ENCODE measurements around the gene BMP2K. TPM values are rescaled to one million over a fixed set of nuclear protein-coding genes. Genes with fewer than 3 reads are reported as not detected.
A peak's percentile ranks its signal among the peaks of the same experiment; 100 is the strongest.

Gene BMP2K
- total RNA-seq (2014; rRNA removed; shearing (Covaris generic); ENCODE audit: low replicate concordance): 3.5 and 4.9 TPM in 2 replicates

DNA sequence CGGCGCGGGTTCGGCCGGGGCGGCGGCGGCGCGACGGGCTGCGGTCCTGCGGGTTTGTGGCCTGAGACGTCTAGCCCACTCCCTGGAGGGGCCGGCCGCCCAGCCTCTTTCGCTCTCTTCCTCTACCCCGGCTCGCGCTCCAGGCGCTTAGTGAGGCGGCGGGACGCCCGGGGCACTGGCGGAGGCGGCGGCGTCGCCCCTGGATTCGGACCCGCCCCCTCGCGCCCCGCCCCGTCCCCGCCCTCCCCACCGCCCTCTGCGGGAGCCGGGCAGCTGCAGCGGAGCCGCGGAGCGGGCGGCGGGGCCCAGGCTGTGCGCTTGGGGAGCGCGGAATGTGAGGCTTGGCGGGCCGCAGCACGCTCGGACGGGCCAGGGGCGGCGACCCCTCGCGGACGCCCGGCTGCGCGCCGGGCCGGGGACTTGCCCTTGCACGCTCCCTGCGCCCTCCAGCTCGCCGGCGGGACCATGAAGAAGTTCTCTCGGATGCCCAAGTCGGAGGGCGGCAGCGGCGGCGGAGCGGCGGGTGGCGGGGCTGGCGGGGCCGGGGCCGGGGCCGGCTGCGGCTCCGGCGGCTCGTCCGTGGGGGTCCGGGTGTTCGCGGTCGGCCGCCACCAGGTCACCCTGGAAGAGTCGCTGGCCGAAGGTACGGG is at the start of gene BMP2K:
BMP2K (plus strand) TSS at position 272 of the 650 bp plus-strand sequence; CDS start at position 466, 194 bp downstream.
- Histone ChIP-seq H3K4me1 (ENCODE audit: low read length) (peaks cover 15% of the 10 kb centered on the region), H2AFZ (ENCODE audit: low read length) (peak within 1 kb of the TSS; percentile 30), H3K9ac (ENCODE audit: low read length) (peak within 1 kb of the TSS; percentile 84), H3K79me2 (ENCODE audit: low read length) (no peaks in the 10 kb centered on the region), H3K4me3 (ENCODE audit: low read length) (peak within 1 kb of the TSS; percentile 77), H3K36me3 (ENCODE audit: insufficient read depth, low read length) (no peaks in the 10 kb centered on the region), H3K4me2 (ENCODE audit: low read depth, low read length, poor library complexity, severe bottlenecking) (peak within 1 kb of the TSS; percentile 75), H3K9me2 (replicated peaks; ENCODE audit: insufficient read depth, low read length) (no peaks in the 10 kb centered on the region), H3K27me3 (ENCODE audit: low read length) (no peaks in the 10 kb centered on the region), H4K20me1 (ENCODE audit: insufficient read depth, low read depth, low read length) (no peaks in the 10 kb centered on the region), H3K27ac (ENCODE audit: low read length) (no peak within 1 kb of the TSS), H3K9me3 (ENCODE audit: low read length) (no peaks in the 10 kb centered on the region)
- peak; percentile 80 for DNase-seq

DNA sequence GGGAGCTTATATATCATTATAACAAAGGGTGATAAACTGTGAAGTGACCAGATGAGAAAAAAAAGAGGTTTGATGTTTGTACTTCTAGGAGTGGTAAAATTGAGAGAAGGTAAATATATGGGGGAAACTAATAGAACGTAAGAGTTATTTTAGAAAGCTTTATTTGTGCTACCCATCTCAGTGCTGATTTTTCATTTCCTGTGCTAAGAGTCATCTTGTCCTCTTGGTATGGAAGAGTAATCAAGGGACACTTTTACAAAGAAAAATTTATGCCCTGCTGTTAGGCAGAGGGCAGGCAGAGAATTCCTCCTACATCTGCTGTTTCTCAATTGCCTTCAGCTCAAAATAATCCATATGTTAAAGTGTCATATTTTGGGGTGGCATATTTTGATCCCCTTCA is 49.6 kb upstream of the BMP2K start:
- H3K36me3 ChIP-seq (ENCODE audit: insufficient read depth, low read length): no peaks in the 10 kb centered on the region
- no peaks in the 10 kb centered on the region for H4K20me1 ChIP-seq (ENCODE audit: insufficient read depth, low read depth, low read length)
- H3K27me3 ChIP-seq (ENCODE audit: low read length): no peaks in the 10 kb centered on the region
- H3K9me2 ChIP-seq (replicated peaks; ENCODE audit: insufficient read depth, low read length): no peaks in the 10 kb centered on the region
- H3K4me2 ChIP-seq (ENCODE audit: low read depth, low read length, poor library complexity, severe bottlenecking): no peak overlapping the region
- no peak overlapping the region for H3K9ac ChIP-seq (ENCODE audit: low read length)
- no peak overlapping the region for H3K4me3 ChIP-seq (ENCODE audit: low read length)
- H2AFZ ChIP-seq (ENCODE audit: low read length): no peak overlapping the region
- H3K27ac ChIP-seq (ENCODE audit: low read length): no peak overlapping the region
- H3K9me3 ChIP-seq (ENCODE audit: low read length): no peaks in the 10 kb centered on the region
- no peaks in the 10 kb centered on the region for H3K4me1 ChIP-seq (ENCODE audit: low read length)
- DNase-seq: no peak
- H3K79me2 ChIP-seq (ENCODE audit: low read length): no peaks in the 10 kb centered on the region

DNA sequence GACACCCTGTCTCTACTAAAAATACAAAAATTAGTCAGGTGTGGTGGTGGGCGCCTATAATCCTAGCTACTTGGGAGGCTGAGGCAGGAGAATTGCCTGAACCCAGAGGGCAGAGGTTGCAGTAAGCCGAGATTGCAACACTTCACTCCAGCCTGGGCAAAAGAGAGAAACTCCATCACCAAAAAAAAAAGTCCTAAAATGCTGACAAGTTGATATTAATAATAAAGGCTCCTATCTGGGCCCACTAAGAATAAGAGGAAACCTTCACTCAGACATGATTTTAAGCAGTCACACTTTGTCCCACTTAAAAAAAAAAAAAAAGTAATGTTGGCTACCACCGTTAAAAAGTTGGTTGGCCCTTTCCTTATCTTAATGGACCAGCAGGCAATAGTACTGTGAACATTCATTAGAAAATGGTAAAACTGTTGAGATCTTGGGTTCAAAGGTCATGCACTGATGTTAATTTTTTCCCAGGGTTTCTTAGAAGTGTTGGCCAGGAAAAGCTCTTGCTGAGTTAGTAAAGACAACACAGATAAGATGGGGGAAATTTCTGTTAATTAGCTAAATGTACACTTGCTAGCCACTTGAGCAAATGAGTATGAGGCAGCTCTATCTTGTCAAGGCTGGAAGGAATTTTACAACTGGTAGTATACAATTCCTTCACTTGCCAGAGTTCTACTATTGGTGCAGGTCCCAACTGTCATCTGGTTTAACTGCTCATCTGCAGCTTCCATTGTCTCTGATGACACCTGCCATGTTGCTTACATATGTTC is 43.6 kb upstream of the BMP2K start:
- H2AFZ ChIP-seq (ENCODE audit: low read length): no peak overlapping the region
- no peak for DNase-seq
- no peaks in the 10 kb centered on the region for H4K20me1 ChIP-seq (ENCODE audit: insufficient read depth, low read depth, low read length)
- no peaks in the 10 kb centered on the region for H3K9me2 ChIP-seq (replicated peaks; ENCODE audit: insufficient read depth, low read length)
- H3K9ac ChIP-seq (ENCODE audit: low read length): no peak overlapping the region
- no peak overlapping the region for H3K4me2 ChIP-seq (ENCODE audit: low read depth, low read length, poor library complexity, severe bottlenecking)
- no peaks in the 10 kb centered on the region for H3K27me3 ChIP-seq (ENCODE audit: low read length)
- peaks cover 4% of the 10 kb centered on the region; the same call in 1 of the 2 replicates for H3K4me1 ChIP-seq (ENCODE audit: low read length)
- no peaks in the 10 kb centered on the region for H3K9me3 ChIP-seq (ENCODE audit: low read length)
- no peaks in the 10 kb centered on the region for H3K36me3 ChIP-seq (ENCODE audit: insufficient read depth, low read length)
- H3K27ac ChIP-seq (ENCODE audit: low read length): no peak overlapping the region
- H3K4me3 ChIP-seq (ENCODE audit: low read length): no peak overlapping the region
- H3K79me2 ChIP-seq (ENCODE audit: low read length): no peaks in the 10 kb centered on the region

GRCh38 chr4:78734441-78735162 is 41.5 kb upstream of the BMP2K start:
- no peaks in the 10 kb centered on the region for H4K20me1 ChIP-seq (ENCODE audit: insufficient read depth, low read depth, low read length)
- no peak for DNase-seq
- H3K9ac ChIP-seq (ENCODE audit: low read length): no peak overlapping the region
- no peaks in the 10 kb centered on the region for H3K9me2 ChIP-seq (replicated peaks; ENCODE audit: insufficient read depth, low read length)
- no peak overlapping the region for H3K4me3 ChIP-seq (ENCODE audit: low read length)
- H3K4me2 ChIP-seq (ENCODE audit: low read depth, low read length, poor library complexity, severe bottlenecking): no peak overlapping the region
- H2AFZ ChIP-seq (ENCODE audit: low read length): no peak overlapping the region
- H3K9me3 ChIP-seq (ENCODE audit: low read length): no peaks in the 10 kb centered on the region
- H3K27me3 ChIP-seq (ENCODE audit: low read length): no peaks in the 10 kb centered on the region
- no peaks in the 10 kb centered on the region for H3K79me2 ChIP-seq (ENCODE audit: low read length)
- H3K36me3 ChIP-seq (ENCODE audit: insufficient read depth, low read length): no peaks in the 10 kb centered on the region
- H3K27ac ChIP-seq (ENCODE audit: low read length): no peak overlapping the region
- peaks cover 4% of the 10 kb centered on the region; the same call in 1 of the 2 replicates for H3K4me1 ChIP-seq (ENCODE audit: low read length)

GRCh38 chr4:78735697-78736096 is 40.5 kb upstream of the BMP2K start:
- Histone ChIP-seq H3K36me3 (ENCODE audit: insufficient read depth, low read length) (no peaks in the 10 kb centered on the region), H2AFZ (ENCODE audit: low read length) (no peak overlapping the region), H3K79me2 (ENCODE audit: low read length) (no peaks in the 10 kb centered on the region), H3K9ac (ENCODE audit: low read length) (no peak overlapping the region), H3K4me3 (ENCODE audit: low read length) (no peak overlapping the region), H3K4me1 (ENCODE audit: low read length) (peaks cover 4% of the 10 kb centered on the region; the same call in 1 of the 2 replicates), H3K9me3 (ENCODE audit: low read length) (no peaks in the 10 kb centered on the region), H4K20me1 (ENCODE audit: insufficient read depth, low read depth, low read length) (no peaks in the 10 kb centered on the region), H3K9me2 (replicated peaks; ENCODE audit: insufficient read depth, low read length) (no peaks in the 10 kb centered on the region), H3K27ac (ENCODE audit: low read length) (no peak overlapping the region), H3K27me3 (ENCODE audit: low read length) (no peaks in the 10 kb centered on the region), H3K4me2 (ENCODE audit: low read depth, low read length, poor library complexity, severe bottlenecking) (no peak overlapping the region)
- DNase-seq: no peak

DNA sequence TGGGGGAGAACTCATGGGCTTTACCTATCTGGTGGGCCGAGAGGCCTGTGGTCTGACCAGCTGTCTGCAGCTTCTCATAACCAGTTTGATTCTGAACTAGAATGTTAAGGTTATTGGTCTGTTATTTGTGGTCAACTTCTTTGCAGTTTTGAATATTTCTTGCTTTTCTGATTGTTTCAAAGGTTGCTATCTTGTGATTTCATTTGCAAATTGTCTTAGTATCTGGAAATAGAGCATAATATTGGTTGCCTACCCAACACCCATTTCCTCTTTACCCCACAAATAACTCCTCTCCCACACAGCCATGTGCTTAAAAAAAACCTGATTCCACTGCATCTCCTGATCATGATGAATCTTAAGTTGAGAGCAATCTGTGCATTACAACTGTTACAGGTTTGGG is 39.1 kb upstream of the BMP2K start:
- no peak overlapping the region for H3K9ac ChIP-seq (ENCODE audit: low read length)
- H3K4me1 ChIP-seq (ENCODE audit: low read length): peaks cover 4% of the 10 kb centered on the region; the same call in 1 of the 2 replicates
- H3K9me3 ChIP-seq (ENCODE audit: low read length): no peaks in the 10 kb centered on the region
- no peak for DNase-seq
- H3K4me3 ChIP-seq (ENCODE audit: low read length): no peak overlapping the region
- no peaks in the 10 kb centered on the region for H3K9me2 ChIP-seq (replicated peaks; ENCODE audit: insufficient read depth, low read length)
- H3K27me3 ChIP-seq (ENCODE audit: low read length): no peaks in the 10 kb centered on the region
- H3K27ac ChIP-seq (ENCODE audit: low read length): no peak overlapping the region
- H3K4me2 ChIP-seq (ENCODE audit: low read depth, low read length, poor library complexity, severe bottlenecking): no peak overlapping the region
- H3K36me3 ChIP-seq (ENCODE audit: insufficient read depth, low read length): no peaks in the 10 kb centered on the region
- no peak overlapping the region for H2AFZ ChIP-seq (ENCODE audit: low read length)
- no peaks in the 10 kb centered on the region for H4K20me1 ChIP-seq (ENCODE audit: insufficient read depth, low read depth, low read length)
- no peaks in the 10 kb centered on the region for H3K79me2 ChIP-seq (ENCODE audit: low read length)

DNA sequence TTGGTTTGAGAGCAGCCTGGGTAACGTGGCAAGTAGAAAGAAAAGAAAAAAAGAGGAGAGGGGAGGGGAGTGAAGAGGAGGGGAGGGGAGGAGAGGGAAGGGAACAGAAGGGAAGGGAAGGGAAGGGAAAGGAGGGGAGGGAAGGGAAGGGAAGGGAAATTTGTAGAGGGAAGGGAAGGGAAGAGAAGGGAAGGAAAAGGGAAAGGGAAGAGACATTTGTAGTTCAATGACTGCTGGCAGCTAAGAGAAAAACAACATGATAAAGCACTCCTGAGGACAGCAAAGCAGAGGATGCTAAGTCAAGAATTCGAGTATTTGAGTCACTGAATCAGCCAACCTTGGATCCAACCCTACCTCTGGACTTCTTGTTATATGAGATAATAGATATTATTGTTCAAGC is 38.2 kb upstream of the BMP2K start:
- Histone ChIP-seq H4K20me1 (ENCODE audit: insufficient read depth, low read depth, low read length) (no peaks in the 10 kb centered on the region), H3K4me2 (ENCODE audit: low read depth, low read length, poor library complexity, severe bottlenecking) (no peak overlapping the region), H3K9ac (ENCODE audit: low read length) (no peak overlapping the region), H2AFZ (ENCODE audit: low read length) (no peak overlapping the region), H3K27me3 (ENCODE audit: low read length) (no peaks in the 10 kb centered on the region), H3K9me3 (ENCODE audit: low read length) (no peaks in the 10 kb centered on the region), H3K4me3 (ENCODE audit: low read length) (no peak overlapping the region), H3K27ac (ENCODE audit: low read length) (no peak overlapping the region), H3K4me1 (ENCODE audit: low read length) (peaks cover 4% of the 10 kb centered on the region; the same call in 1 of the 2 replicates), H3K9me2 (replicated peaks; ENCODE audit: insufficient read depth, low read length) (no peaks in the 10 kb centered on the region), H3K79me2 (ENCODE audit: low read length) (no peaks in the 10 kb centered on the region), H3K36me3 (ENCODE audit: insufficient read depth, low read length) (no peaks in the 10 kb centered on the region)
- DNase-seq: no peak

DNA sequence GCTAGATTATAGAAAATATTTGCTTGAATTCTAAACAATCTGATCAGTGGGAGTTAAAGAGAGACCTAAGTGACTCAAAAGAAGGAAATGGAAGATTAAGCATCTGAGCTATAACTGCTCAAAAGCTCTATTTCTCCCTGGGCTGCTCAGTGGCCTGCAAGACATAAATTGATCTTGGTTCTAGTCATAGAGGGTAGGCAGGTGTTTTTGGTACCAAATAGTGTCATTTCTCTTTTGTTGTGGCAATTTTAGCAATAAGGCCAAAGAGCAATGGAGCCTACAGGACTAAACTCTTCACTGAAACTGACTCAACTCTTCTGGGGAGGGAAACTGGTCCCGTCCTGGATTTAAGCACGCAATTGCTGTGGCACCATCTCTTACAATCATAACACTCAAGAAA is 33.9 kb upstream of the BMP2K start:
- H3K9me3 ChIP-seq (ENCODE audit: low read length): no peaks in the 10 kb centered on the region
- H3K4me2 ChIP-seq (ENCODE audit: low read depth, low read length, poor library complexity, severe bottlenecking): no peak overlapping the region
- no peaks in the 10 kb centered on the region for H4K20me1 ChIP-seq (ENCODE audit: insufficient read depth, low read depth, low read length)
- no peak for DNase-seq
- H2AFZ ChIP-seq (ENCODE audit: low read length): no peak overlapping the region
- no peaks in the 10 kb centered on the region for H3K36me3 ChIP-seq (ENCODE audit: insufficient read depth, low read length)
- no peaks in the 10 kb centered on the region for H3K9me2 ChIP-seq (replicated peaks; ENCODE audit: insufficient read depth, low read length)
- no peaks in the 10 kb centered on the region for H3K27me3 ChIP-seq (ENCODE audit: low read length)
- no peak overlapping the region for H3K4me3 ChIP-seq (ENCODE audit: low read length)
- no peaks in the 10 kb centered on the region for H3K79me2 ChIP-seq (ENCODE audit: low read length)
- H3K9ac ChIP-seq (ENCODE audit: low read length): no peak overlapping the region
- no peak overlapping the region for H3K27ac ChIP-seq (ENCODE audit: low read length)
- H3K4me1 ChIP-seq (ENCODE audit: low read length): no peaks in the 10 kb centered on the region
